Mesenchymal stem cell (in vitro differentiated cells and primary cell): ENCODE results near the gene TSSC4.
A peak's percentile ranks its signal among the peaks of the same experiment; 100 is the strongest.

Experiments used
- DNase-seq: peaks from one replicate; pipeline ENCODE4 v3.0.0-alpha.2; 2013
- H2AFZ ChIP-seq: one replicate; pipeline ENCODE4 v1.6.1; 2013; ENCODE audit warnings: low read depth, mild to moderate bottlenecking, control low read depth, inconsistent platforms, low read length, moderate library complexity
- H2AK5ac ChIP-seq: 2 replicates; pipeline ENCODE4 v1.6.1; 2013; ENCODE audit warnings: low read length, moderate library complexity, mild to moderate bottlenecking, inconsistent platforms; ENCODE audit not compliant: severe bottlenecking
- H2BK120ac ChIP-seq: one replicate; pipeline ENCODE4 v1.6.1; 2013; ENCODE audit warnings: low read depth, mild to moderate bottlenecking, inconsistent platforms, low read length, moderate library complexity
- H2BK12ac ChIP-seq, 2 experiments: one replicate each; pipeline ENCODE4 v1.6.1; 2013; ENCODE audit warnings: inconsistent platforms in 2 of 2, low read length in 2 of 2, mild to moderate bottlenecking in 2 of 2, moderate library complexity in 2 of 2, control low read depth in 1 of 2
- H2BK15ac ChIP-seq: one replicate; pipeline ENCODE4 v1.6.1; 2013; ENCODE audit warnings: mild to moderate bottlenecking, low read depth, inconsistent platforms; ENCODE audit not compliant: poor library complexity, severe bottlenecking
- H2BK5ac ChIP-seq: 2 replicates; pipeline ENCODE4 v1.6.1; 2013; ENCODE audit warnings: low read depth, mild to moderate bottlenecking, low read length, control low read depth, inconsistent platforms; ENCODE audit not compliant: poor library complexity, severe bottlenecking
- H3K14ac ChIP-seq, 2 experiments: one replicate each; pipeline ENCODE4 v1.6.1; 2013; ENCODE audit warnings: inconsistent platforms in 2 of 2, low read length in 2 of 2, control low read depth in 1 of 2, mild to moderate bottlenecking in 1 of 2, moderate library complexity in 1 of 2
- H3K18ac ChIP-seq, 2 experiments: one replicate each; pipeline ENCODE4 v1.6.1; 2013; ENCODE audit warnings: inconsistent platforms in 2 of 2, low read length in 2 of 2, control low read depth in 1 of 2, low read depth in 1 of 2, mild to moderate bottlenecking in 1 of 2
- H3K23ac ChIP-seq, 2 experiments: one replicate each; pipeline ENCODE4 v1.6.1; 2013; ENCODE audit warnings: inconsistent platforms in 2 of 2, low read length in 2 of 2, mild to moderate bottlenecking in 2 of 2, moderate library complexity in 2 of 2, control low read depth in 1 of 2
- H3K27ac ChIP-seq: 2 replicates; pipeline ENCODE4 v1.5.1; 2013; ENCODE audit warnings: mild to moderate bottlenecking, moderate library complexity, low read length, control low read depth, inconsistent platforms; ENCODE audit not compliant: poor library complexity, severe bottlenecking
- H3K27me3 ChIP-seq, 2 experiments: 2 replicates each; pipeline versions ENCODE4 v1.6.1 to v1.7.0; 2013; ENCODE audit warnings: low read length in 2 of 2, mild to moderate bottlenecking in 2 of 2, moderate library complexity in 2 of 2, control low read depth in 1 of 2, inconsistent platforms in 1 of 2; ENCODE audit not compliant: control insufficient read depth in 1 of 2, insufficient read depth in 1 of 2
- H3K36me3 ChIP-seq, 2 experiments: 2 replicates each; pipeline versions ENCODE4 v1.6.1 to v1.7.0; 2013; ENCODE audit warnings: low read length in 2 of 2, control low read depth in 1 of 2, inconsistent platforms in 1 of 2, low read depth in 1 of 2, mild to moderate bottlenecking in 1 of 2; ENCODE audit not compliant: insufficient read depth in 2 of 2, control insufficient read depth in 1 of 2
- H3K4ac ChIP-seq, 2 experiments: one replicate each; pipeline ENCODE4 v1.6.1; 2013; ENCODE audit warnings: inconsistent platforms in 2 of 2, low read length in 2 of 2, mild to moderate bottlenecking in 2 of 2, moderate library complexity in 2 of 2, control low read depth in 1 of 2, low read depth in 1 of 2
- H3K4me1 ChIP-seq: 2 replicates; pipeline ENCODE4 v1.6.1; 2013; ENCODE audit warnings: low read depth, low read length, control low read depth; ENCODE audit not compliant: control insufficient read depth, insufficient read depth
- H3K4me2 ChIP-seq: 2 replicates; pipeline ENCODE4 v1.6.1; 2013; ENCODE audit warnings: low read length, mild to moderate bottlenecking, inconsistent platforms; ENCODE audit not compliant: poor library complexity, severe bottlenecking
- H3K4me3 ChIP-seq, 2 experiments: 2 replicates each; pipeline versions ENCODE4 v1.5.1 to v1.7.0; 2013; ENCODE audit warnings: low read length in 2 of 2, mild to moderate bottlenecking in 2 of 2, control low read depth in 1 of 2, low read depth in 1 of 2; ENCODE audit not compliant: insufficient read depth in 1 of 2
- H3K79me1 ChIP-seq: replicated peaks from 2 replicates; pipeline ENCODE4 v1.6.1; 2013; ENCODE audit warnings: mild to moderate bottlenecking, control low read depth, low read length, inconsistent platforms; ENCODE audit not compliant: poor library complexity, severe bottlenecking
- H3K9ac ChIP-seq: 2 replicates; pipeline ENCODE4 v1.7.0; 2013; ENCODE audit warnings: mild to moderate bottlenecking, low read length, moderate library complexity
- H3K9me3 ChIP-seq: 2 replicates; pipeline ENCODE4 v1.7.0; 2013; ENCODE audit warnings: mild to moderate bottlenecking, low read length; ENCODE audit not compliant: control insufficient read depth
- H4K8ac ChIP-seq: one replicate; pipeline ENCODE4 v1.6.1; 2013; ENCODE audit warnings: inconsistent platforms, mild to moderate bottlenecking, low read length, moderate library complexity
- H4K91ac ChIP-seq: one replicate; pipeline ENCODE4 v1.6.1; 2013; ENCODE audit warnings: mild to moderate bottlenecking, low read length, inconsistent platforms
- WGBS: methylation state at CpG from one replicate; pipeline ENCODE4 v1.1.7; 2013; ENCODE audit warnings: mixed read lengths; 5-methylcytosine and 5-hydroxymethylcytosine counted together

Gene TSSC4

DNA sequence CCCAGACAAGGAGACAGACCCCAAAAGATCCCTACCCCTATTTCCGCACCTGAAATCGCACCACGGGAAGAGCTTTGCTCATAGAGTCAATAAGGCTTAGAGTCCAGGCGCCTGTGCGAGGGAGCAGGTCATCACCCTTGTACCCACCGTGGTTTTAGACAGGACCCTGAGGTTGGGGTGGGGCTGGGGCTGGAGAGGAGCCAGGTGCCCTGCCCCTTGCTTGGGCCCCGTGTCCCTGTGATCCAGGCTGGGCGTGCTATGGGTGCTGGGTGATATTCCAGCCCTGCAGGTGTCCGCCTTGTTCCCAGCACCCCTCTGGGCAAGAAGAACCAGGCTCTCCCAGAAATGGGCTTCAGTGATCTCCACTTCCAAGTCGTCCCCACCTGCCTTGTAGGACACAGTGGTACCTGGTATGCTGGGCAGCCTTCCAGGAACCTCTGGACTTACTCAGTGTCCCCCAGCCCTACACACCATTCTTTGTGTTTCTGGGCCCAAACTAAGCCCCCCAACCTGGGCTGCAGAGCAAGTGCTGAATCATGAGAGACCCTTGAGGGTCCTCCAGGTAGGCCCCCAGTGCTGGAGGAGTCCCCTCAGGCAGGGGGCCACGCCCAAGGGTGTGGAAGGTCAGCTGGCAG is 18.9 kb upstream of the TSSC4 start:
- no peak overlapping the region for H3K14ac ChIP-seq
- H2BK120ac ChIP-seq: no peak overlapping the region
- H3K18ac ChIP-seq: peak overlapping the region in 1 of 2 experiments; percentile 41
- peak overlapping the region; percentile 4 for H4K91ac ChIP-seq
- H3K23ac ChIP-seq: peak overlapping the region in 1 of 2 experiments; percentile 27
- H2AFZ ChIP-seq: no peak overlapping the region
- H4K8ac ChIP-seq: peak overlapping the region; percentile 7
- H2BK5ac ChIP-seq: no peak overlapping the region
- H3K4me1 ChIP-seq: peaks cover 72% of the 10 kb centered on the region
- no peak overlapping the region for H3K9ac ChIP-seq
- no peak overlapping the region for H3K4me3 ChIP-seq
- H3K27ac ChIP-seq: no peak overlapping the region
- H2BK15ac ChIP-seq: no peak overlapping the region
- no peak for DNase-seq
- no peaks in the 10 kb centered on the region for H3K27me3 ChIP-seq
- WGBS: 97% methylated on average over 11 of the region's 11 CpGs
- no peaks in the 10 kb centered on the region for H3K9me3 ChIP-seq
- H3K79me1 ChIP-seq: peaks cover 4% of the 10 kb centered on the region
- H3K4me2 ChIP-seq: no peak overlapping the region
- H3K36me3 ChIP-seq: peaks cover 15 to 63% of the 10 kb centered on the region in 2 experiments
- no peak overlapping the region for H2AK5ac ChIP-seq
- peak overlapping the region in 1 of 2 experiments; percentile 13 for H3K4ac ChIP-seq
- H2BK12ac ChIP-seq: peak overlapping the region in 1 of 2 experiments; percentile 29

DNA sequence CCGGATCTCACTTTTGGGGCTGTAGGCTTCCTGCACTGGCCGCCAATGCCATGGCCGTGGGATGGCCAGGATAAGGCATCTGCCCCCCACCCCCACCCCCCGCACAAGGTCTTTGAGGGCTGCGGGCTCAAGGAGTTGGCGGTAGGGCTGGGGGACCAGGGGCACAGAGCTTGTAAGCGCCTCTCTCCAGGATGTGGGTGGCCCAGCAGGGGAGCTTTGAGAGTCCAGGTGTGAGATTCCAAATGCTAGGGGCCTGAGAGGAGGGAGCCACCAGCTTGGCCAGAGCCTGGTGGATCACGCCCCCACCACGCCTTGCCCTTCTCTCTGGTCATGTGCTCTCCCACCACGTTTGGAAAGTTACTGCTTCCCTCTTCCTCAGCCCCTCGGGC is 18.4 kb upstream of the TSSC4 start:
- no peaks in the 10 kb centered on the region for H3K27me3 ChIP-seq
- H3K18ac ChIP-seq: peak overlapping the region in 1 of 2 experiments; percentile 41
- no peak for DNase-seq
- no peaks in the 10 kb centered on the region for H3K79me1 ChIP-seq
- H3K36me3 ChIP-seq: peaks cover 18 to 63% of the 10 kb centered on the region in 2 experiments
- peak overlapping the region in 1 of 2 experiments; percentile 42 for H3K23ac ChIP-seq
- H3K4me2 ChIP-seq: no peak overlapping the region
- peaks cover 73% of the 10 kb centered on the region for H3K4me1 ChIP-seq
- H2AK5ac ChIP-seq: no peak overlapping the region
- 91% methylated on average over 9 of the region's 11 CpGs for WGBS
- H2AFZ ChIP-seq: no peak overlapping the region
- no peak overlapping the region for H2BK5ac ChIP-seq
- peak overlapping the region; percentile 28 for H4K8ac ChIP-seq
- H3K9me3 ChIP-seq: no peaks in the 10 kb centered on the region
- H2BK15ac ChIP-seq: no peak overlapping the region
- no peak overlapping the region for H3K9ac ChIP-seq
- no peak overlapping the region for H4K91ac ChIP-seq
- peak overlapping the region in 1 of 2 experiments; percentile 59 for H3K4ac ChIP-seq
- H2BK12ac ChIP-seq: peak overlapping the region in 1 of 2 experiments; percentile 72
- no peak overlapping the region for H3K4me3 ChIP-seq
- no peak overlapping the region for H3K14ac ChIP-seq
- no peak overlapping the region for H3K27ac ChIP-seq
- H2BK120ac ChIP-seq: no peak overlapping the region

DNA sequence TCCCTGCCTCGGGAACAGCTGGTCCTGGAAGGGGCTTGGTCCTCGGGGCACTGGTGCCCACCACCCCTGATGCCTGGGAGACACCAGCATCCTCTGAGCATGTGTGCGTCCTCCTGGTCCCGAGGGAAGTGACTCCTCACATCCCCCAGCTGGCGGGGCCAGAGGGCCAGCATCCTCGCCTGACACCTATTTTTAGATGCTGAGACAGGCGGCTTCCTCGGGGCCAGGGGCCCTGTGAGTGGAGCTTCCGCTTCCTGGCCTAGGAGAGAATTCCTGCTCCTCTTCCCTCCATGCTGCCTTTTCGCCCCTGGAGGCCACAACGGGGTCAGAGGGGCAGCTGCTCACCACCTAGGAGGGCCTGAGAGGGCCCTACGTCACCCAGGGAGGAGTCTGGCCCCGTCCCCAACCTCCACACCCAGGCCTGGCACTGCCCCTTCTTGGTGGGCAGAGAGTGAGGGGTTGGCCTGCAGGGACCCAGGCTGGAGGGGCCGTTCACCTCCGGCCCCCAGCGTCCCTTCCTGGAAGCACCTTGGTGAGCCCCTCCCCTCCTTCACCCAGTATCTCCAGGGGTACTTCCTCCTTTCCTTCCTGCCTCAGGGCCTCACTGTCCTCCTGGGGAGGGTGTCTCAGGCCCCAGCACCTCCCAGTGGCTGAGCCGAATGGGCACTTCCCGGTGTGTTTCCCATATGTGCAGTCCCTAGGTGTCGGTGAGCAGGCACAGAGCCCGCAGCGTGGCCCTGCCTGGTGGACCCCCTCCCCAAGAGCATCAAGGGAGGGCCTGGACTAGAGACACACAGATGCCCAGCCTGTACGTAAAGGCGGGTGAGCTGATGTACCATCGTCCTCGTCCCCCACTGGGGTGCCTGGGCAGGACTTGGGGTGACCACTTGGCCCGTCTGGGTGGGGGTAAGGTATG is 17.4 kb upstream of the TSSC4 start:
- 61% methylated on average over 22 of the region's 26 CpGs for WGBS
- peak overlapping the region; percentile 58 for H2AK5ac ChIP-seq

More for the DNA sequence above, 17.4 kb upstream of the TSSC4 start:
- Histone ChIP-seq H3K4me1 (peaks cover 83% of the 10 kb centered on the region), H3K14ac (peak overlapping the region in 1 of 2 experiments; percentile 26), H3K27ac (peak overlapping the region; percentile 39), H2BK120ac (peak overlapping the region; percentile 69), H4K91ac (peak overlapping the region; percentile 89), H2BK15ac (peak overlapping the region; percentile 53), H4K8ac (peak overlapping the region; percentile 77), H3K23ac (peak overlapping the region in 1 of 2 experiments; percentile 36), H3K9ac (peak overlapping the region; percentile 63), H3K4me3 (peak overlapping the region in 1 of 2 experiments; percentile 51), H2AFZ (no peak overlapping the region), H3K4me2 (no peak overlapping the region), H3K18ac (peak overlapping the region; percentile 79), H3K27me3 (no peaks in the 10 kb centered on the region), H3K9me3 (no peaks in the 10 kb centered on the region), H2BK12ac (peak overlapping the region in 1 of 2 experiments; percentile 72), H3K4ac (peak overlapping the region; percentile 51 to 76), H3K36me3 (peaks cover 18 to 67% of the 10 kb centered on the region in 2 experiments), H3K79me1 (no peaks in the 10 kb centered on the region), H2BK5ac (no peak overlapping the region)
- DNase-seq: peak; percentile 79
